ENCODE measurements around the gene TOP3A. TPM values are rescaled to one million over a fixed set of nuclear protein-coding genes. Genes with fewer than 3 reads are reported as not detected.
A peak's percentile ranks its signal among the peaks of the same experiment; 100 is the strongest.

The TOP3A gene
- total RNA-seq, 1 experiment from 2014 or later = 56.1 TPM

DNA sequence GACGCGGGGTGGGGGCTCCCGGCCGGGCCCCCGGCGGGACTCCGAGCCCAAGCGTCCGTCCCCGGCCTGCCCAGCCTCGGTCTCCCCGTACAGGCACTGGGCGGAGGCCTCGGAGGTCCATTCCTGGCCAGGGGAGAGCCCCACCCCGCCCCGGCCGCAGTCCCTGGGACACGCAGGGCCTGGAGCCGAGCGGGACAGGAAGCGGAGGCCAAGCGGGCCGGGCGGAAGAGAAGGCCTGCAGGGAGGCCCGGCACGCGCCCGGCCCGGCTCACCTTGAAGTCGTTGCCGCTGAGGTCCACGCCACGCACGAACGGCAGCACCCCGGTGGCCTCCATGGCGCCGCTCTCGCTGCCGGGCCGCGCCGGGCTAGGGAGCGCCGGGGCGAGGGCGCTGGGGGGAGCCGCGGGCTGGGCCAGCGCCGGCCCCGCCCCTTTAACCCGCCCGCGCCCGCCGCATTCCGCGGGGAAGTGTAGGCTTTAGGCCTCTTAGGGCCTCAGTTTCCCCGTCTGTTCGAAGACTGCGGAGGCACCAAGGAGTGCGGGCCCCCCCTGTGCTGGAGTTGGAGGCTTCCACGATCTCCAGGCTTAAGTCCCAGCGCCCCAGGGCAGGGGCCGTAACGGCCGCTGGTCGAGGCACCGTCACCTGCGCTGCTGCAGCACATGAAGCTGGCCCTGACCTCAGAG, 56.3 kb downstream of the TOP3A start, which contains the start of gene FLII (continued):
- TF ChIP-seq, protein P1, sequence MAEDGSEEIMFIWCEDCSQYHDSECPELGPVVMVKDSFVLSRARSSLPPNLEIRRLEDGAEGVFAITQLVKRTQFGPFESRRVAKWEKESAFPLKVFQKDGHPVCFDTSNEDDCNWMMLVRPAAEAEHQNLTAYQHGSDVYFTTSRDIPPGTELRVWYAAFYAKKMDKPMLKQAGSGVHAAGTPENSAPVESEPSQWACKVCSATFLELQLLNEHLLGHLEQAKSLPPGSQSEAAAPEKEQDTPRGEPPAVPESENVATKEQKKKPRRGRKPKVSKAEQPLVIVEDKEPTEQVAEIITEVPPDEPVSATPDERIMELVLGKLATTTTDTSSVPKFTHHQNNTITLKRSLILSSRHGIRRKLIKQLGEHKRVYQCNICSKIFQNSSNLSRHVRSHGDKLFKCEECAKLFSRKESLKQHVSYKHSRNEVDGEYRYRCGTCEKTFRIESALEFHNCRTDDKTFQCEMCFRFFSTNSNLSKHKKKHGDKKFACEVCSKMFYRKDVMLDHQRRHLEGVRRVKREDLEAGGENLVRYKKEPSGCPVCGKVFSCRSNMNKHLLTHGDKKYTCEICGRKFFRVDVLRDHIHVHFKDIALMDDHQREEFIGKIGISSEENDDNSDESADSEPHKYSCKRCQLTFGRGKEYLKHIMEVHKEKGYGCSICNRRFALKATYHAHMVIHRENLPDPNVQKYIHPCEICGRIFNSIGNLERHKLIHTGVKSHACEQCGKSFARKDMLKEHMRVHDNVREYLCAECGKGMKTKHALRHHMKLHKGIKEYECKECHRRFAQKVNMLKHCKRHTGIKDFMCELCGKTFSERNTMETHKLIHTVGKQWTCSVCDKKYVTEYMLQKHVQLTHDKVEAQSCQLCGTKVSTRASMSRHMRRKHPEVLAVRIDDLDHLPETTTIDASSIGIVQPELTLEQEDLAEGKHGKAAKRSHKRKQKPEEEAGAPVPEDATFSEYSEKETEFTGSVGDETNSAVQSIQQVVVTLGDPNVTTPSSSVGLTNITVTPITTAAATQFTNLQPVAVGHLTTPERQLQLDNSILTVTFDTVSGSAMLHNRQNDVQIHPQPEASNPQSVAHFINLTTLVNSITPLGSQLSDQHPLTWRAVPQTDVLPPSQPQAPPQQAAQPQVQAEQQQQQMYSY (CRISPR knock-in tag; IDR thresholded peaks at IDR 0.05) = peak; percentile 24; the same call in 1 of the 2 replicates
- TF ChIP-seq NFYB (CRISPR knock-in tag; conservative IDR thresholded peaks at IDR 0.05; ENCODE audit: low read depth) (0 out of 2 replicates have a peak, but pooled peaks have one; percentile 11), JUN (CRISPR knock-in tag; IDR thresholded peaks at IDR 0.05) (peak; percentile 45; the same call in 1 of the 2 replicates), IRF2 (CRISPR knock-in tag; IDR thresholded peaks at IDR 0.05; ENCODE audit: borderline replicate concordance, low read depth) (no peak), FOXP1 (CRISPR knock-in tag; IDR thresholded peaks at IDR 0.05; ENCODE audit: borderline replicate concordance) (peak; percentile 56; the same call in 1 of the 2 replicates), SMAD4 (CRISPR knock-in tag; IDR thresholded peaks at IDR 0.05) (0 out of 2 replicates have a peak, but pooled peaks have one; percentile 18), CBFB (CRISPR knock-in tag; IDR thresholded peaks at IDR 0.05; ENCODE audit: low read depth) (no peak), PRRX2 (CRISPR knock-in tag; IDR thresholded peaks at IDR 0.05) (no peak), TCF7 (CRISPR knock-in tag; IDR thresholded peaks at IDR 0.05; ENCODE audit: low read depth) (0 out of 2 replicates have a peak, but pooled peaks have one; percentile 52), SP1 (CRISPR knock-in tag; conservative IDR thresholded peaks at IDR 0.05) (peak; percentile 94), ZNF263 (CRISPR knock-in tag; IDR thresholded peaks at IDR 0.05; ENCODE audit: low read depth) (no peak), NFE2L1 (CRISPR knock-in tag; IDR thresholded peaks at IDR 0.05) (0 out of 2 replicates have a peak, but pooled peaks have one; percentile 52), GABPB1 (CRISPR knock-in tag; IDR thresholded peaks at IDR 0.05) (no peak), TP53 (CRISPR knock-in tag; IDR thresholded peaks at IDR 0.05) (0 out of 2 replicates have a peak, but pooled peaks have one; percentile 57)
- TF ChIP-seq, protein P2, sequence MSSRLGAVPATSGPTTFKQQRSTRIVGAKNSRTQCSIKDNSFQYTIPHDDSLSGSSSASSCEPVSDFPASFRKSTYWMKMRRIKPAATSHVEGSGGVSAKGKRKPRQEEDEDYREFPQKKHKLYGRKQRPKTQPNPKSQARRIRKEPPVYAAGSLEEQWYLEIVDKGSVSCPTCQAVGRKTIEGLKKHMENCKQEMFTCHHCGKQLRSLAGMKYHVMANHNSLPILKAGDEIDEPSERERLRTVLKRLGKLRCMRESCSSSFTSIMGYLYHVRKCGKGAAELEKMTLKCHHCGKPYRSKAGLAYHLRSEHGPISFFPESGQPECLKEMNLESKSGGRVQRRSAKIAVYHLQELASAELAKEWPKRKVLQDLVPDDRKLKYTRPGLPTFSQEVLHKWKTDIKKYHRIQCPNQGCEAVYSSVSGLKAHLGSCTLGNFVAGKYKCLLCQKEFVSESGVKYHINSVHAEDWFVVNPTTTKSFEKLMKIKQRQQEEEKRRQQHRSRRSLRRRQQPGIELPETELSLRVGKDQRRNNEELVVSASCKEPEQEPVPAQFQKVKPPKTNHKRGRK (CRISPR knock-in tag; IDR thresholded peaks at IDR 0.05; ENCODE audit: borderline replicate concordance) = no peak
- TF ChIP-seq, protein P3, sequence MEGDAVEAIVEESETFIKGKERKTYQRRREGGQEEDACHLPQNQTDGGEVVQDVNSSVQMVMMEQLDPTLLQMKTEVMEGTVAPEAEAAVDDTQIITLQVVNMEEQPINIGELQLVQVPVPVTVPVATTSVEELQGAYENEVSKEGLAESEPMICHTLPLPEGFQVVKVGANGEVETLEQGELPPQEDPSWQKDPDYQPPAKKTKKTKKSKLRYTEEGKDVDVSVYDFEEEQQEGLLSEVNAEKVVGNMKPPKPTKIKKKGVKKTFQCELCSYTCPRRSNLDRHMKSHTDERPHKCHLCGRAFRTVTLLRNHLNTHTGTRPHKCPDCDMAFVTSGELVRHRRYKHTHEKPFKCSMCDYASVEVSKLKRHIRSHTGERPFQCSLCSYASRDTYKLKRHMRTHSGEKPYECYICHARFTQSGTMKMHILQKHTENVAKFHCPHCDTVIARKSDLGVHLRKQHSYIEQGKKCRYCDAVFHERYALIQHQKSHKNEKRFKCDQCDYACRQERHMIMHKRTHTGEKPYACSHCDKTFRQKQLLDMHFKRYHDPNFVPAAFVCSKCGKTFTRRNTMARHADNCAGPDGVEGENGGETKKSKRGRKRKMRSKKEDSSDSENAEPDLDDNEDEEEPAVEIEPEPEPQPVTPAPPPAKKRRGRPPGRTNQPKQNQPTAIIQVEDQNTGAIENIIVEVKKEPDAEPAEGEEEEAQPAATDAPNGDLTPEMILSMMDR (IDR thresholded peaks at IDR 0.05) = no peak
- TF ChIP-seq, protein P4, sequence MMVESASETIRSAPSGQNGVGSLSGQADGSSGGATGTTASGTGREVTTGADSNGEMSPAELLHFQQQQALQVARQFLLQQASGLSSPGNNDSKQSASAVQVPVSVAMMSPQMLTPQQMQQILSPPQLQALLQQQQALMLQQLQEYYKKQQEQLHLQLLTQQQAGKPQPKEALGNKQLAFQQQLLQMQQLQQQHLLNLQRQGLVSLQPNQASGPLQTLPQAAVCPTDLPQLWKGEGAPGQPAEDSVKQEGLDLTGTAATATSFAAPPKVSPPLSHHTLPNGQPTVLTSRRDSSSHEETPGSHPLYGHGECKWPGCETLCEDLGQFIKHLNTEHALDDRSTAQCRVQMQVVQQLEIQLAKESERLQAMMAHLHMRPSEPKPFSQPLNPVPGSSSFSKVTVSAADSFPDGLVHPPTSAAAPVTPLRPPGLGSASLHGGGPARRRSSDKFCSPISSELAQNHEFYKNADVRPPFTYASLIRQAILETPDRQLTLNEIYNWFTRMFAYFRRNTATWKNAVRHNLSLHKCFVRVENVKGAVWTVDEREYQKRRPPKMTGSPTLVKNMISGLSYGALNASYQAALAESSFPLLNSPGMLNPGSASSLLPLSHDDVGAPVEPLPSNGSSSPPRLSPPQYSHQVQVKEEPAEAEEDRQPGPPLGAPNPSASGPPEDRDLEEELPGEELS (CRISPR knock-in tag; IDR thresholded peaks at IDR 0.05) = peak; percentile 88
- TF ChIP-seq, protein P5, sequence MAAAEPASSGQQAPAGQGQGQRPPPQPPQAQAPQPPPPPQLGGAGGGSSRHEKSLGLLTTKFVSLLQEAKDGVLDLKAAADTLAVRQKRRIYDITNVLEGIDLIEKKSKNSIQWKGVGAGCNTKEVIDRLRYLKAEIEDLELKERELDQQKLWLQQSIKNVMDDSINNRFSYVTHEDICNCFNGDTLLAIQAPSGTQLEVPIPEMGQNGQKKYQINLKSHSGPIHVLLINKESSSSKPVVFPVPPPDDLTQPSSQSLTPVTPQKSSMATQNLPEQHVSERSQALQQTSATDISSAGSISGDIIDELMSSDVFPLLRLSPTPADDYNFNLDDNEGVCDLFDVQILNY (CRISPR knock-in tag; IDR thresholded peaks at IDR 0.05) = peak; percentile 49; the same call in 1 of the 2 replicates

Data from WTC11 (cell line).